GM12878 (cell line): ENCODE results near the gene ZNF850. TPM values are rescaled to one million over a fixed set of nuclear protein-coding genes. Genes with fewer than 3 reads are reported as not detected.

ENCODE experiments used
- CREM ChIP-seq: IDR thresholded peaks from 2 replicates; pipeline ENCODE4 v1.6.1; 2014; ENCODE audit warnings: antibody characterized with exemption, low read depth
- ETV6 ChIP-seq, 2 experiments: fragments of 450-650 bp in 1 of 2; IDR thresholded peaks in 1 of 2; conservative IDR thresholded peaks in 1 of 2; 2 replicates each; pipeline ENCODE4 v1.6.1; 2014; ENCODE audit warnings: antibody characterized with exemption in 1 of 2, borderline replicate concordance in 1 of 2, low read depth in 1 of 2, mild to moderate bottlenecking in 1 of 2, moderate library complexity in 1 of 2
- EZH2 ChIP-seq: IDR thresholded peaks from 2 replicates; pipeline ENCODE4 v1.6.1; 2012; ENCODE audit warnings: low read depth, mild to moderate bottlenecking, control low read depth, inconsistent platforms, low read length, borderline replicate concordance; ENCODE audit not compliant: control insufficient read depth
- GATAD2B ChIP-seq: fragments of 450-650 bp; conservative IDR thresholded peaks from 2 replicates; pipeline ENCODE4 v1.6.1; 2017; ENCODE audit warnings: low read depth, mild to moderate bottlenecking, moderate library complexity
- HDGF ChIP-seq: fragments of 450-650 bp; IDR thresholded peaks from 2 replicates; pipeline ENCODE4 v1.6.1; 2016; ENCODE audit warnings: antibody characterized with exemption
- JUNB ChIP-seq: IDR thresholded peaks from 2 replicates; pipeline ENCODE4 v1.6.1; 2016; ENCODE audit warnings: antibody characterized with exemption, mild to moderate bottlenecking
- JUND ChIP-seq: IDR thresholded peaks from 2 replicates; pipeline ENCODE4 v1.6.1; 2012; ENCODE audit warnings: low read depth, mild to moderate bottlenecking, low read length, improper control_type of control experiment, moderate library complexity
- MTA3 ChIP-seq: IDR thresholded peaks from 2 replicates; pipeline ENCODE4 v1.6.1; 2012; ENCODE audit warnings: low read length, inconsistent platforms, borderline replicate concordance
- NBN ChIP-seq: fragments of 450-650 bp; IDR thresholded peaks from 2 replicates; pipeline ENCODE4 v1.6.1; 2016
- NFIC ChIP-seq: IDR thresholded peaks from 2 replicates; pipeline ENCODE4 v1.6.1; 2012; ENCODE audit warnings: low read depth, mild to moderate bottlenecking, inconsistent platforms, low read length, moderate library complexity
- NKRF ChIP-seq: fragments of 450-650 bp; conservative IDR thresholded peaks from 2 replicates; pipeline ENCODE4 v1.6.1; 2017; ENCODE audit warnings: mild to moderate bottlenecking, moderate library complexity
- POU2F2 ChIP-seq: IDR thresholded peaks from 3 replicates; pipeline ENCODE4 v1.6.1; 2011; ENCODE audit warnings: low read depth, mild to moderate bottlenecking, low read length, borderline replicate concordance
- RBBP5 ChIP-seq: fragments of 200-600 bp; sonication (generic); conservative IDR thresholded peaks from 2 replicates; pipeline ENCODE4 v1.6.1; 2016
- RELA ChIP-seq: fragments of 450-650 bp; IDR thresholded peaks from 2 replicates; pipeline ENCODE4 v1.8.0; 2014; ENCODE audit warnings: borderline replicate concordance; ENCODE audit not compliant: partially characterized antibody
- SIX5 ChIP-seq: IDR thresholded peaks from 2 replicates; pipeline ENCODE4 v1.6.1; 2011; ENCODE audit warnings: mild to moderate bottlenecking, low read depth, low read length, moderate library complexity; ENCODE audit not compliant: severe bottlenecking
- SMAD5 ChIP-seq: IDR thresholded peaks from 2 replicates; pipeline ENCODE4 v1.6.1; 2016; ENCODE audit warnings: antibody characterized with exemption, low read depth
- SREBF1 ChIP-seq: IDR thresholded peaks from 2 replicates; pipeline ENCODE4 v1.6.1; 2012; ENCODE audit warnings: mild to moderate bottlenecking, low read length
- SREBF2 ChIP-seq: IDR thresholded peaks from 2 replicates; pipeline ENCODE4 v1.6.1; 2012; ENCODE audit warnings: mild to moderate bottlenecking, low read length
- STAT1 ChIP-seq: fragments of 450-650 bp; conservative IDR thresholded peaks from 2 replicates; pipeline ENCODE4 v1.6.1; 2014; ENCODE audit warnings: antibody characterized with exemption, mild to moderate bottlenecking
- TCF12 ChIP-seq: IDR thresholded peaks from 2 replicates; pipeline ENCODE4 v1.6.1; 2011; ENCODE audit warnings: low read depth, mild to moderate bottlenecking, low read length
- TCF3 ChIP-seq: IDR thresholded peaks from 2 replicates; pipeline ENCODE4 v1.6.1; 2012; ENCODE audit warnings: low read depth, mild to moderate bottlenecking, low read length, borderline replicate concordance; ENCODE audit not compliant: insufficient read depth
- WRNIP1 ChIP-seq: IDR thresholded peaks from 2 replicates; pipeline ENCODE4 v1.6.1; 2011; ENCODE audit warnings: low read depth, low read length, improper control_type of control experiment, borderline replicate concordance
- ZBTB33 ChIP-seq: fragments of 450-650 bp; IDR thresholded peaks from 2 replicates; pipeline ENCODE4 v1.6.1; 2017; ENCODE audit warnings: mild to moderate bottlenecking
- ZBTB4 ChIP-seq: fragments of 450-650 bp; formaldehyde crosslinking; IDR thresholded peaks from 2 replicates; pipeline ENCODE4 v1.4.0; 2022; ENCODE audit warnings: mild to moderate bottlenecking, moderate library complexity
- ZSCAN29 ChIP-seq: fragments of 450-650 bp; IDR thresholded peaks from 2 replicates; pipeline ENCODE4 v1.6.1; 2017; ENCODE audit warnings: mild to moderate bottlenecking, moderate library complexity
- polyA plus RNA-seq, 11 experiments: library from polyadenylated mRNA; depleted of rRNA in 4 of 11; unstranded in 6 of 11; stranded (reverse) in 5 of 11; fragments of >200 nt; fragmentation: Nextera tagmentation in 4 of 11; fragmentation: Illumina TruSeq in 1 of 11; extraction: Ambion mirVana in 4 of 11; extraction: Trizol in 1 of 11; gene quantifications; 1 replicate in 1 of 11; 2 replicates in 10 of 11; pipeline versions ENCODE4 v1.2.1 to v1.2.3, GENCODE V29; 2011 to 2016; ENCODE audit warnings: inconsistent platforms in 2 of 11, missing spikeins in 2 of 11, low read depth in 1 of 11
- total RNA-seq, 4 experiments: library from RNA; depleted of rRNA in 3 of 4; stranded (reverse); fragments of >200 nt in 3 of 4; fragmentation: Illumina TruSeq in 1 of 4; extraction: Trizol in 1 of 4; gene quantifications; 2 replicates each; pipeline versions ENCODE4 v1.2.1 to v1.2.3, GENCODE V29; 2013 to 2021

ZNF850 gene
- total and polyA plus RNA-seq, 10 of the 15 experiments (the other 5 are each of a cell fraction or from before 2014, with no cell fraction given), result 0.44 to 6.4 (median 2.5) TPM

- TF ChIP-seq CREM (peak; percentile 88), STAT1 (no peak), HDGF (no peak), TCF12 (no peak), MTA3 (no peak), SMAD5 (no peak), RBBP5 (no peak), SREBF1 (peak; percentile 88), JUND (no peak), ZBTB33 (no peak), POU2F2 (no peak), NFIC (no peak), ETV6 (conservative IDR thresholded peaks at IDR 0.05 in 1 of 2, IDR thresholded peaks at IDR 0.05 in 1 of 2; ENCODE audit: borderline replicate concordance in 1 of 2, low read depth in 1 of 2) (no peak), ZBTB4 (CRISPR knock-in tag) (no peak), WRNIP1 (no peak), RELA (no peak), JUNB (no peak), EZH2 (no peak), ZSCAN29 (no peak), SIX5 (peak; percentile 88), NKRF (no peak; the same call in 1 of the 2 replicates), TCF3 (peak; percentile 41; the same call in 1 of the 2 replicates), GATAD2B (no peak), NBN (peak; percentile 76; the same call in 1 of the 2 replicates), SREBF2 (no peak)
Measured at GRCh38 chr19:36687214-36688056, 85.2 kb downstream of the ZNF850 start, which contains the start of gene ZNF567 (continued).
